ENCODE results near the gene TMEM145.
"Not testable (repeated sequence)": the region's sequence is repeated elsewhere in the genome, so short reads cannot be mapped to it uniquely, and the experiment has no call there.

The TMEM145 gene

DNA sequence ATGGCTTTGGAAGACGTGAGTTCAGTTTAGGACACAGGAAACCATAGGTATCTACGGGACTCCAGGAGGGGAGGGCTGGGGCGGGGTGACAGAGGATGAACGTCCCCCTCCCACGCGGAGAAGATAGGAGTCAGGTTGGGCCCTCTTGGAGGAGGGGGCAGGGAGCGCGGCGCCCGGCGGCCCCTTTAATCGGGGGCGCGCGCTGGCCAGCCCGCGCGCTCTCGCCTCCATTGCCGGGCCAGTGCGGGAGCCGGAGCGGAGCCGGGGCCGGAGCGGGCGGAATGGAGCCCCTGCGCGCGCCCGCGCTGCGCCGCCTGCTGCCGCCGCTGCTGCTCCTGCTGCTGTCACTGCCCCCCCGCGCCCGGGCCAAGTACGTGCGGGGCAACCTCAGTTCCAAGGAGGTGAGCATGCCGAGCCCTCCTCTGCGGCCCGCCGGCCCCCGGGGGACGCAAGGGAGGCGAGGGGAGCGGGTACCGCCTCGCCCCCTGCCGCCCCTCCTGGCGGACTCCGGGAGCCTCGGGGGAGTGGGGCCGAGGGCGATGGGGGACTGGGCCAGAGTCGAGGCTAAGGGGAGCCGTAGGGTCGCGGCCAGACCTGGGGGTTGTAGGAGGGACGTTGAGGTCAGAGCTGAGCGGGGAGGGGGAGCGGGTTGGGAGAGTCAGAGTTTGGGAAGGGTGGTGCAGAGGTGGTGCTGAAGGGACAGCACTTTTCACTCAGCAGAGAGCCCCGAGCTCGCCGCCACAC lies at the start of gene TMEM145:
TMEM145 (plus strand) TSS at position 214 of the 744 bp plus-strand sequence; CDS start at position 282, 68 bp downstream.
- DNase-seq, result peak in 1 of 2 experiments; percentile 22

DNA sequence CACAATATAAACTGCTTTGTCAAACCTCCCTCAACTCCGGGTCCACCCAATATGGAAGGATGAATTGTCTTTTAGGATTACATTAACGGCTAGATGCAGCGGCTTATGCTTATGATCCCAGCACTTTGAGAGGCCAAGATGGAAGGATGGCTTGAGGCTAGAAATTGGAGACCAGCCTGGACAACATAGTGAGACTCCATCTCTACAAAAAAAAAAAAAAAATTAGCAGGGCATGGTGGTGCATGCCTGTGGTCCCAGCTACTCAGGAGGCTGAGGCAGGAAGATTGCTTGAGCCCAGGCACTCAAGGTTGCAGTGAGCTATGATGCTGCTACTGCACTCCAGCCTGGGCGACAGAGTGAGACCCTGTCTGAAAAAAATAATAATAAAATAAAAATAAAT lies 47.0 kb upstream of the TMEM145 start:
- not testable (repeated sequence) for DNase-seq

DNA sequence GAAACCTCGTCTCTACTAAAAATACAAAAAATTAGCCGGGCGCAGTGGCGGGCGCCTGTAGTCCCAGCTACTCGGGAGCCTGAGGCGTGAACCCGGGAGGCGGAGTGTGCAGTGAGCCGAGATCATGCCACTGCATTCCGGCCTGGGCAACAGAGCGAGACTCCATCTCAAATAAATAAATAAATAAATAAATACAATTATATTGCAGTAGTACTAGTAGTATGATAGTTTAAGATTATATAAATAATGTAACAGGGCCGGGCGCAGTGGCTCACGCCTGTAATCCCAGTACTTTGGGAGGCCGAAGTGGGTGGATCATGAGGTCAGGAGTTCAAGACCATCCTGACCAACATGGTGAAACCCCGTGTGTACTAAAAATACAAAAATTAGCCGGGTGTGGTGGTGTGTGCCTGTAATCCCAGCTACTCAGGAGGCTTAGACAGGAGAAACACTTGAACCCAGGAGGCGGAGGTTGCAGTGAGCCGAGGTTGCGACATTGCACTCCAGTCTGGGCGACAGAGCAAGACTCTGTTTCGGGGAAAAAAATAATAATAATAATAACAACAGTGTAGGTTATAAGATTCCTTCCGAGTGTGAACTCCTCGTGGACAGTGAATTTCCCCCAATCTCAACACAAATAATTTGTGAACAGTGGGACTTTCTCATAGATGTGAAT lies 46.0 kb upstream of the TMEM145 start:
- DNase-seq, result not testable (repeated sequence)

DNA sequence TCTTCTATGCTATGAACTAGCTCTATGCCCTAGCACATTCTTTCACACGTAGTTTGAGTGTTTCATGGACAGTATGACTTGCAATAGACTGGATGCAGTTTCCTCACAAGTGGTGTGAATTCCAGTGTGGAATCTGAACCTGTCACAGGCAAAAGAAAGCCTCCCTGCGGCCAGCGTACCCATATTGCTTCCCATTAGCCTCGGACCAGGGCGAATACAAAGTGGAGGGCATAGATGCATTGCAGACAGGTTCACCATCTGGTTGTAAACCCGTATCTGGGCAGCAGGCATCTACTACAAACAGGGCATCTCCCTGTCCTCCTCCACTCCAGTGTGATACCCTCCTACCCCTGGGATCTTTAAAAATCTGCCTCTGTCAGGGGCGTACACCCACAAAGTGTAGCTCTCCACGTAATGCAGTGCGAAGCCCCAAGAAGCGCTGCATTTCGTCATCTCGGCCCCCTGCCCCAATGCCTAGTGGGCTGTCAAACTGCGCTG lies 45.4 kb upstream of the TMEM145 start:
- no peak for DNase-seq

DNA sequence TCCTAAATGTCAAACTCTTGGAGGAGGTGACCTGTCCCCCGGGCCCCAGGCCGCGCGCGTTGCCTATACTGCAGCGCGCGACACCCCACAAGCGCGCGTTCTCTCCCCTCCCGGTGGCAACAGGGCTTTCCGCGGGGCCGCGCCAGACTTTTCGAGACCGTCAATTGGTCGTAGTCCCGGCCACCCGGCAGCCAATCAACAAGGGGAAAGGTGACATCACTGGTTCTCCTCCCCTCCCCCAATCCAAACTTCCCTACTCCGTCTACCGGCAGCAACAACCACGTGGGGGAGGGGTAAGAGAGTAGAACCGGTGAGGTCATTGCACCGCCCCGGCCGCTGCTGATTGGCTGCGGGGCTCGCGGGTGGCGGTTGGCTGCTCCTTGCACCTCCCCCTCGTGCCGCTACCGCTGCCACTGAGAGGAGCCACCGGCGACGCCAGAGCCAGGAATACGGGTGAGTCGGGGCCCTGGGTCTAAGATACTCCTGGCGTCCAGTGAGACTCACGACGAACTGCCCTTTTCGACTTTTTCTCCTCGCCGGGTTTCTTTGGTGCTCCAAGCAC lies 44.9 kb upstream of the TMEM145 start:
- DNase-seq, result peak; percentile 96

DNA sequence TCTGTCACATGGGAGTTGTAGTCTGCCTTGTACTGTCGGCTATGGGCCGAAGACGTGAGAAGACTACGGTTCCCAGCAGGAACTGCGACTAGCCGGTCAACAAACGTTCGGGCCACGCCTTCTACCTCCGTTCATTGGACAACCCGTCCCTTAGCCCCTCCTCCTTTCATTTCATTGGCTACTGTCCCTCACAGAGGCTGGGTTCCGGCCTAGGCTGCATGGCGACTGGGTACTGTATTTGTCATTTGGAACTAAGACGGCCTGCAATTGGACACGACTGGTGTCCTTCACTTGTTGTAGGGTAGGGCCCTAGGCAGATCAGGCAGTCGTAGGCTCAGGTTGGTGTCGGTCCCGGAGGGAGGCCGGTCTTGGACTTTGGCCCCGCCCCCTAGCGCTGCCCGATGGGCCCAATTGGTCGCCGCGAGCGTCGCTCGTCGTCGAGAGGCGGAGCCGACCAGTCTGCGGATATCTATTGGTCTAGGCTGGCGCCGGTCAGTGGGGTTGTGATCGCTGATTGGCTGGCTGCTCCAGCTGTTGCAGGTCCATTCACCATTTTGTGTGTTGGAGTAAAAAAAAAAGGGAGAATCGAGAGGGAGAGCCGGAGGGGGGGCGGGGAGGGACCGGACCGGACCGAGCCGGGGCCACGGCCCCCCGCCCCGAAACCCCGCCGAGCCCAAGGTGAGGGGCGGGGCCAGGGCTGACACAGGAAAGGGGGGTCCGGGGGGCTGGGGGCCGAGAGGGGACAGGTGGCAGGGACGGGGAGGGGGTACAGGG lies 44.2 kb upstream of the TMEM145 start, which contains the start of gene CIC:
CIC (plus strand) TSS at position 549 of the 774 bp plus-strand sequence. CDS start 2,532 bp downstream, outside the sequence.
- peak; percentile 96 to 99 for DNase-seq

DNA sequence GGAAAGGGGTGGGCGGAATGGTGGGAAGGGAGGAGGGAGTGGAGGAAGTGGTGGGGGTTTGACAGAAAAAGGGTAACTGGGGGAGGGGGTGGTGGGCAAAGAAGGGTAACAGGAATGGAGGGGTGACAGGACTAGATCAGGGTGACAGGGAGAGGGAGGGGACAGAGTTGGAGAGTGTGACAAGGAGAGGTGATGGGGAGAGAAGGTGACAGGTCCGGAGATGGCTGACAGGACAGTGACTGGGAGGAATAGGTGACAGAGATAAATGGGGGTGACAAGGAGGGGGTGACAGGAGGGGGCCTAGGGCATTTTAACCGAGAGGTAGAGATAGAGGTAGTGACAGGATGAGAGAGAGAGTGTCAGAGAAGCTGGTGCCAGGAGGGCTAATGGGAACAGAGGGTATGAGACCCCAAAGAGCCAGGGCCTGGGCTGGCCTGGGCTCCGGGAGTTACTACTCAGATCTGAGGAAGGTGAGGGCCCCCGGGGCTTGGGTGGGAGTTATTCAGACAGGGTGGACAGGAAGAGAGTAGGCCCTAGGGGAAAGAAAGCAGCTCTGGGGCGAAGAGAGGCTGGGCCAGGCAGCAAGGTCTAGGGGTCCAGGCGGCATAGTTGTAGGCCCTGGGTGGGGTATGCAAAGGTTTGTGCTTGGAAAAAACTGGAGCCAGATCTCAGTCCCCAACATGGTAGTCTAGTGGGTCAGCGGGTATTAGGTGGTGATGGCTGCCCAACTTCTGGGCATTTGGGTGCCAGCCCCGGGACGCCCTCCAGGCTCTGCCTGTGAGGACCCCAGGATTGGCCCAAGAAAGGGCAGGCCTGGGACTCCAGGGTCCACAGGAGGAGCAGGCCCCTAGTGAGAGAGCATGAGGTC lies 43.4 kb upstream of the TMEM145 start:
- DNase-seq, result no peak

DNA sequence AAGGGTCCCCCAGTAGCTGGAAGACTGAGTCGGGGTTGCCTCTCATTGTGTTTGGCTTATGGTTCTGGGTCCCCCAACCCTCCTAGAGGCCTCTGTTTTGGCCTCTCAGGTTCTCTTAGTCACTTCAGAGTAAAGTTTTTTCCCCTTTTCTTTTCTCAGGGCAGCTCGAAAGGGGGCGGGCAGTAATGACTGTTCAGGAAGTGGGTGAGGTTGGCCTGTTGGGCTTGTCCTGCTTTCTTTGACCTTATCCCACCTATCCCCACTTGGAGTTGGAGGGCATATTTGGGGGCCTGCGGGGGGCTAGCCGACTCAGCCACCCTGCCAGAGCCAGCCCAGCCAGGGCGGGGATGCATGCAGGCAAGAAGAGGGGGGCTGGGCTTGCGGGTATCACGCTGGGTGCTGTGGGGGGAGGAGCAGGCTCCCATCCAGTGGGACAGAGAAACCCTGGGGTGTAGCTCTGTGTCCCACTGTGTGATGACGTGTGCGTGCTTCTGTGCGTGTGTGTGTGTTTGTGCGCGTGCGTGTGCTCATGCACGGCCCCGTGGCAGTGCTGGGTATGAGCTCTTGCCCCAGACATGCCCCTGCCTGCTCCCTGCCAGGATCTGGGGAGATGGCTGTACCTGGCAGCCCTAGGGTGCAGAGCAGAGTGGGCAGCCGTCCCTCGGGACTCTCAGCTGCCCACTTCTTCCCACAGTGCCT lies 42.6 kb upstream of the TMEM145 start:
- peak in 1 of 2 experiments; percentile 27 for DNase-seq

DNA sequence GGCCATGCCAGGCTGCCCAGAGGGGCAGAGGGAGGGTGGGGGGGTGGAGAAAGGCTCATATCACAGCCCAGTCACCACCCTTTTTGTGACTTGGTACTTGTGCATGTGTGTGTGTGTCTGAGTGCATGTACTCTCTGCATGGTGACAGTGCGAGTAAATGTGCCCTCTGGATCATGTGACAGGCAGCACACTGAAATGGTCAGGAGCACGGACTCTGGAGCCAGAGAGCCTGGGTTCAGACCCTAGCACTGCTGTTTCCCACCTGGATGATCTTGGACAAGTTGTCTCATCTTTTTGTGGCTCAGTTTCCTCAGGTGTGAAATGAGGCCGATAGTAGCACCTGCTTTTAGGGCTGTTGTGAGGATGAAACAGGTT lies 42.1 kb upstream of the TMEM145 start:
- no peak for DNase-seq

DNA sequence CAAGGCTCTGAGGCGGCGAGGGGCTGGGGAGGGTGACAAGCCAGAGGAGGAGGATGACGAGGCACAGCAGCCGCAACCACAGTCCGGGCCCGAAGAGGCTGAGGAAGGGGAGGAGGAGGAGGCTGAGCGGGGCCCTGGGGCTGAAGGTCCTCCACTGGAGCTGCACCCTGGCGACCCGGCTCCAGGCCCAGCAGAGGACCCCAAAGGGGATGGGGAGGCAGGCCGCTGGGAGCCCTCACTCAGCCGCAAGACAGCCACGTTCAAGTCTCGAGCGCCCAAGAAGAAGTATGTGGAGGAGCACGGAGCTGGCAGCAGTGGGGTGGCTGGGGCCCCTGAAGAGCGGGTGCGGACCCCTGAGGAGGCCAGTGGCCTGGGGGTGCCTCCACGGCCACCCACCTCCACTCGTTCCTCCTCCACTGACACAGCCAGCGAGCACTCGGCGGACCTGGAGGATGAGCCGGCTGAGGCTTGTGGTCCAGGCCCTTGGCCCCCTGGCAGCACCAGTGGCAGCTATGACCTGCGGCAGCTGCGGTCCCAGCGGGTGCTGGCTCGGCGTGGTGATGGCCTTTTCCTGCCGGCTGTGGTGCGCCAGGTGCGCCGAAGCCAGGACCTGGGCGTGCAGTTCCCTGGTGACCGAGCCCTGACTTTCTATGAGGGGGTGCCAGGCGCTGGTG lies 41.1 kb upstream of the TMEM145 start:
- no peak for DNase-seq

DNA sequence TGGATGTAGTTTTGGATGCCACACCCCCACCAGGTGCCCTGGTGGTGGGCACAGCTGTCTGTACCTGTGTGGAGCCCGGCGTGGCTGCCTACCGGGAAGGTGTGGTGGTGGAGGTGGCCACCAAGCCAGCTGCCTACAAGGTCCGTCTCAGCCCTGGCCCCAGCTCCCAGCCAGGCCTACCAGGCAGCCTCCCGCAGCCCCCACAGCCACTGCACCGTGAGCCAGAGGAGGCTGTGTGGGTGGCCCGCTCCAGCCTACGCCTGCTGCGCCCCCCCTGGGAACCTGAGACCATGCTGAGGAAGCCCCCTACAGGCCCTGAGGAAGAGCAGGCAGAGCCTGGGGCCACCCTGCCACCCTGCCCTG lies 40.6 kb upstream of the TMEM145 start:
- DNase-seq, result no peak

DNA sequence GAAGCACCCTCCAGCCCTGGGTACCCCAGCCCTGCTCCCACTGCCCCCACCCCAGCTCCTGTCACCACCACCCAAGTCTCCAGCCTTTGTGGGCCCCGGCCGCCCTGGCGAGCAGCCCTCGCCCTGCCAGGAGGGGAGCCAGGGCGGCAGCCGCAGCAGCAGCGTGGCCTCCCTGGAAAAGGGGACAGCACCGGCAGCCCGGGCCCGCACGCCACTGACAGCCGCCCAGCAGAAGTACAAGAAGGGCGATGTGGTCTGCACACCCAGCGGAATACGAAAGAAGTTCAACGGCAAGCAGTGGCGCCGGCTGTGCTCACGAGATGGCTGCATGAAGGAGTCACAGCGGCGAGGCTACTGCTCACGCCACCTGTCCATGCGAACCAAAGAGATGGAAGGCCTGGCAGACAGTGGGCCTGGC lies 40.1 kb upstream of the TMEM145 start:
- no peak for DNase-seq

DNA sequence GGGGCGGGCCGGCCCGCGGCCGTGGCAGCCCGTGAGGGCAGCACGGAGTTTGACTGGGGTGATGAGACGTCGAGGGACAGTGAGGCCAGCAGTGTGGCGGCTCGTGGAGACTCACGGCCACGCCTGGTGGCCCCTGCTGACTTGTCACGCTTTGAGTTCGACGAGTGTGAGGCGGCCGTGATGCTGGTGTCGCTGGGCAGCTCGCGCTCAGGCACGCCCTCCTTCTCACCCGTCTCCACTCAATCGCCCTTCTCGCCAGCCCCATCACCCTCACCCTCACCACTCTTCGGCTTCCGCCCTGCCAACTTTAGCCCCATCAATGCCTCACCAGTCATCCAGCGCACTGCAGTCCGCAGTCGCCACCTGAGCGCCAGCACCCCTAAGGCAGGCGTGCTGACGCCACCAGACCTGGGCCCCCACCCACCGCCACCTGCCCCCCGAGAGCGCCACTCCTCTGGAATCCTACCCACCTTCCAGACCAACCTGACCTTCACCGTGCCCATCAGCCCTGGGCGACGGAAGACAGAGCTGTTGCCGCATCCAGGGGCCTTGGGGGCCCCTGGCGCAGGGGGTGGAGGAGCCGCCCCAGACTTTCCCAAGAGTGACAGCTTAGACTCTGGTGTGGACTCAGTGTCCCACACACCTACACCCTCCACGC lies 39.6 kb upstream of the TMEM145 start:
- DNase-seq, result no peak

DNA sequence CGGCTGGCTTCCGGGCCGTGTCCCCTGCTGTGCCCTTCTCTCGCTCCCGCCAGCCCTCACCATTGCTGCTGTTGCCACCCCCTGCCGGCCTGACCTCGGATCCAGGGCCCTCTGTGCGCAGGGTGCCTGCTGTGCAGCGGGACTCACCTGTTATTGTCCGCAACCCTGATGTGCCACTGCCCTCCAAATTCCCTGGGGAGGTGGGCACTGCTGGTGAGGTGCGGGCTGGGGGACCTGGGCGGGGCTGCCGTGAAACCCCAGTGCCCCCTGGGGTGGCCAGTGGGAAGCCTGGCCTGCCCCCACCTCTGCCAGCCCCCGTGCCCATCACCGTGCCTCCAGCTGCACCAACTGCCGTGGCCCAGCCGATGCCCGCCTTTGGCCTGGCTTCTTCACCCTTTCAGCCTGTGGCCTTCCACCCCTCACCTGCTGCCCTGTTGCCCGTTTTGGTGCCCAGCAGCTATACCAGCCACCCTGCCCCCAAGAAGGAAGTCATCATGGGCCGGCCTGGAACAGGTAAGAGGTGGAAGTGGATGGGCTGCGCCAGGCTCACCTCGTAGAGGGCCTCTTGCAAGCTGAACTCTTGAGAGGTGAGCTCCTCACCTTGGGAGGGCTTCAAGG lies 38.9 kb upstream of the TMEM145 start:
- DNase-seq, result no peak

DNA sequence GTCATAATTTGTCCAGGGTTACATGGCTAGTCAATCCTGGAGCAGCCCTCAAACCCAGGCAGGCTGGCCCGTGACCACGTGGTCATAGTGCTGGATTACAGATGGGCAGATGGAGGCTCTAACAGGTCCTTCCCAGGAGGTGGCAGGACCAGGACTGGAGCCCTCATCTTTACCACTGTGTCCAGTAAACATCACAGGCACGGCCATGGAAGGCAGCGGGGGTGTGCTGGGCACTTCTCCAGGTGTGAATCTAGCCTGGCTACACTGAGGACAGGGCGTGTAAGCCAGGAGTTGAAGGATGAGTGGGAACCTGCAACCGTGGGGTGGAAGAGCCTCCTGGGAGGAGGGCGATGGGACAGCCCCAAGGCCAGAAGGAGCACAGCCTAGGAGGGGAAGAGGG lies 38.0 kb upstream of the TMEM145 start:
- no peak for DNase-seq

DNA sequence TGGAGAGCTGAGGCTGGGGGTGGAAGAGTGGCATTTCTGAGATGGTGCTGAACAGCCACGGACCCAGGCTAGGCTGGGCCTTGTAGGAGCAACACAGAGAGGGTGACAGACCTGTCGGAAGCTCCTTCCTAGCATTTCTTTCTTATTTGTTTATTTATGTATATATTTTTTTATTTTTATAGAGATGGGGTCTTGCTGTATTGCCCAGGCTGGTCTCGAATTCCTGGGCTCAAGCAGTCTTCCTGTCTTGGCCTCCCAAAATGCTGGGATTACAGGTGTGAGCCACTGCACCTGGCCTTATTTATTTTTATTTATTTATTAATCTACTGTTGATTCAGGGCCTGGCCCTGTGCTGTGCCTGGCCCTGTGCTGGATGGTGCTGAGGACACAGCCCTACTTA lies 37.6 kb upstream of the TMEM145 start:
- DNase-seq, result no peak

DNA sequence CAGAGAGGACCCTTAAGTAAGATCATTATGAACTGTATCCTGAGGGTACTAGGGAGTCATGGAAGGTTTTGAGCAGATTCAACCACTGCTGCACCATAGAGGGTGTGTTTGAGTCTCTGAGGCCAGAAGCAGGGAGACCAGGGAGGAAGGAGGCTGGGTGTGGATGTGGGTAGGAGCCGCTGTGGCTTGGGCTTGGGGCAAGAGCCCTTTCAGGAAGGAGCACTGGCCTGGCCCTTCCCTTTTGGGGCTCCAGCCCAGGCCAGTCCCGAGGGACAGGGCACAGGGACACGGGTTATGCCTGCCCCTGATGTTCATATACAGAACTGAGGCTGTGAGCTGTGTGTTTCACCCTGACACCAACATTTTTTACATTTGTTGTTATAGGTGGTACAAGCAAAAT lies 36.8 kb upstream of the TMEM145 start:
- DNase-seq, result no peak

DNA sequence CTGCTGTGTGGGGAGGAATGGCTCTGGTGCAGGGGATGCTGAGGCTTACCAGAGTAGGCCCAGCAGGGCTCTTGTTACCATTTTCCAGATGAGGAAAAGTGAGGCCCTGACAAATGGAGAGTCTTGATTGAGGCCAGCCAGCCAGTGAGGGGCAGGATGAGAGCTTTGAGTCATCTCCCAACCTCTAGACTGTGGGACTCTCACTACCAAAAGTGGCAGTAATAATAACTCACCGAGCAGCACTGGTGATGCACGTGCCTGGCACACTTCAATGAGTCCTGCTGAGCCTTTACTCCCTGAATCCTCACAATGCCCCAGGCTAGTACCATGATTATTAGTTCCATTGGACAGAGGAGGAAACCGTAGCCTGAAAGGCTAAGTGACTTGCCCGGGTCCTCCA lies 36.3 kb upstream of the TMEM145 start:
- DNase-seq, result no peak

DNA sequence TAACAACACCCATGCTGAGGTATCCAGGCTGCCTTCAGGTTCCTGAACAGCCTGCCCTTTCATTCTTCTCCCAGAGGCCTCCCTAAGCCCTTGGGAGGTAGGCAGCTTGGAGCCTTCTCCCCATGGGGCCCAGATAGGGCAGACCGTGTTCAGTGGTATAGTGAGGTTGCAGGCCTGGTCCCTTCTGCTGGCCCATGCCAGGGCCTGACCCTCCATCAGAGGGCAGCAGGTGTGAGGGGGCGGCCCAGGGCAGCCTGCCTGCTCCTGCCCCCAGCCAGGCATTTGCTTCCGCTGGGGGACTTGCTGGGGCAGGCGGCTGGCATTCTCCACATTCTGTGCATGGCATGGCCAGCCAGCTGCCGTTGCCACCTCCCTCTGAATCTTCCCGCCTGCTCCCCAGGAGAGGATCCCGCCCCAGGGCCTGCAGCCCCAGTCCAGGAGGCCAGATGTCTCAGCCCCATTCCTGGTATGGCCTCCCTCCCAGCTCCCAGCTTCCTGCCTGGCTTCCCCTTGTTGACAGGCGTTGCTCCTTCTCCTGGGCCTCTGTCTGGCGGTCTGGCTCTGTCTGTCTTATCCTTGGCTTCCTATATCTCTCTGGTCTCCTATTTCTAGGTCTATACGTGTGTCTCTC lies 35.2 kb upstream of the TMEM145 start:
- DNase-seq, result no peak
